Tibial nerve (tissue), 3 donors: Measurements from ENCODE around the gene ELMO3.

ENCODE experiments used
- POLR2A ChIP-seq, 2 donors: fragments of 450-650 bp; IDR thresholded peaks; one replicate each; pipeline ENCODE4 v1.6.1; 2017; ENCODE audit warnings: antibody characterized with exemption in 2 of 2, mild to moderate bottlenecking in 2 of 2, moderate library complexity in 2 of 2
- TF ChIP-seq, protein P1 (sequence below), 5 experiments: fragments of 200-600 bp in 3 of 5; fragments of 450-650 bp in 2 of 5; sonication (generic) in 3 of 5; IDR thresholded peaks; one replicate each; pipeline ENCODE4 v1.5.1; 2016 to 2019; ENCODE audit warnings: antibody characterized with exemption in 5 of 5, mild to moderate bottlenecking in 3 of 5, moderate library complexity in 2 of 5

DNA sequence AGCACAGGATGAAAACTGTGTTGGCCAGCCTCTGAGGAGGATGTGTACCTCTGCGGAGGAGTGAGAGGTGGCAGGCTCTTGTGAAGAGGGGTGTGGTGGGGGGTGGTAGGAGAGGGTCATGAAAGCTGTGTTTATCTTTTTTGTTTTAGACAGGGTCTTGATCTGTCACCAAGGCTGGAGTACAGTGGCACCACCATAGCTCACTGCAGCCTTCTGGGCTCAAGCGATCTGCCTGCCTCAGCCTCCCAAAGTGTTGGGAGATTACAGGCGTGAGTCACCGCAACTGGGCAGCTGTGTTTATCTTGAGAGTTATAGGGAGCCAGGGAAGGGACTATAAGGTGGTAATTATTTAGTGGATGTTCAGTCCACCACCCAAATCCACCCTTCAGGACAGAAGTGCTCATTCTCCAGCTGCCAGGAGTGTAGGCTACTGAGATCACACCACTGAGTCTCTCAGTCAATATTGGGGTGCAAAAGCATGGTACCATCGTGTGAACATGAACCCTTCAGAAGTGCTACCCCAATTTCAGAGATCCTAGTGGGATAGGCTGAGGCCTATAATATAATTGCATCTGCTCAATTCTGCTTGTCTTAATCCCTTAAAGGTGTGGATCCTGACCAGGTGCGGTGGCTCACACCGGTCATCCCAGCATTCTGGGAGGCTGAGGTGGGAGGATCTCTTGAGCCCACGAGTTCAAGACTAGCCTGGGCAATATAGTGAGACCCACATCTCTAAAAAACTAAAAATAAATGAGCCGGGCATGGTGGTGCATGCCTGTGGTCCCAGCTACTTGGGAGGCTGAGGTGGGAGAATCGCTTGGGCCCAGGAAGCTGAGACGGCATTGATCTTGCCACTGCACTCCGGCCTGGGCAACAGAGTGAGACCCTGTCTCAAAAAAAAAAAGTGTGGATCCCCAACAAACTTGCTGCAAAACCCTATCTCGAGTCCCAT, 8.2 kb upstream of the ELMO3 start:
- TF ChIP-seq, protein P1, sequence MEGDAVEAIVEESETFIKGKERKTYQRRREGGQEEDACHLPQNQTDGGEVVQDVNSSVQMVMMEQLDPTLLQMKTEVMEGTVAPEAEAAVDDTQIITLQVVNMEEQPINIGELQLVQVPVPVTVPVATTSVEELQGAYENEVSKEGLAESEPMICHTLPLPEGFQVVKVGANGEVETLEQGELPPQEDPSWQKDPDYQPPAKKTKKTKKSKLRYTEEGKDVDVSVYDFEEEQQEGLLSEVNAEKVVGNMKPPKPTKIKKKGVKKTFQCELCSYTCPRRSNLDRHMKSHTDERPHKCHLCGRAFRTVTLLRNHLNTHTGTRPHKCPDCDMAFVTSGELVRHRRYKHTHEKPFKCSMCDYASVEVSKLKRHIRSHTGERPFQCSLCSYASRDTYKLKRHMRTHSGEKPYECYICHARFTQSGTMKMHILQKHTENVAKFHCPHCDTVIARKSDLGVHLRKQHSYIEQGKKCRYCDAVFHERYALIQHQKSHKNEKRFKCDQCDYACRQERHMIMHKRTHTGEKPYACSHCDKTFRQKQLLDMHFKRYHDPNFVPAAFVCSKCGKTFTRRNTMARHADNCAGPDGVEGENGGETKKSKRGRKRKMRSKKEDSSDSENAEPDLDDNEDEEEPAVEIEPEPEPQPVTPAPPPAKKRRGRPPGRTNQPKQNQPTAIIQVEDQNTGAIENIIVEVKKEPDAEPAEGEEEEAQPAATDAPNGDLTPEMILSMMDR (IDR thresholded peaks at IDR 0.05), result no peak
- no peak for TF ChIP-seq POLR2A (IDR thresholded peaks at IDR 0.05)
